VCaP (cell line): Measurements from ENCODE around the gene KRT72.

ENCODE experiments used
- H3K27ac ChIP-seq: fragments of 450-650 bp; 2 replicates; pipeline ENCODE4 v1.5.1; 2017
- CTCF ChIP-seq: fragments of 450-650 bp; conservative IDR thresholded peaks from 2 replicates; pipeline ENCODE4 v1.5.1; 2017; ENCODE audit warnings: mild to moderate bottlenecking, moderate library complexity

The KRT72 gene

GRCh38 chr12:52591521-52591920, 9.7 kb downstream of the KRT72 start:
- no peak overlapping the region for H3K27ac ChIP-seq
- no peak for TF ChIP-seq CTCF

- no peak for TF ChIP-seq CTCF
- H3K27ac ChIP-seq = no peak overlapping the region
Measured at GRCh38 chr12:52590021-52590420, 11.2 kb downstream of the KRT72 start.

- no peak for TF ChIP-seq CTCF
- H3K27ac ChIP-seq = no peak overlapping the region
Measured at GRCh38 chr12:52587563-52587962, 13.7 kb downstream of the KRT72 start.

GRCh38 chr12:52585946-52586345, 15.3 kb downstream of the KRT72 start:
- no peak for TF ChIP-seq CTCF
- H3K27ac ChIP-seq = no peak overlapping the region

GRCh38 chr12:52585066-52585465, 16.2 kb downstream of the KRT72 start:
- H3K27ac ChIP-seq = no peak overlapping the region
- TF ChIP-seq CTCF = no peak

- no peak for TF ChIP-seq CTCF
- H3K27ac ChIP-seq = peak overlapping the region; percentile 29; the same call in 1 of the 2 replicates
Measured at GRCh38 chr12:52584156-52584682, 17.0 kb downstream of the KRT72 start.

- peak overlapping the region; percentile 29; the same call in 1 of the 2 replicates for H3K27ac ChIP-seq
- peak; percentile 89 for TF ChIP-seq CTCF
Measured at GRCh38 chr12:52582971-52583456, 18.2 kb downstream of the KRT72 start.
